ENCODE results near the gene NELFCD.

DNA sequence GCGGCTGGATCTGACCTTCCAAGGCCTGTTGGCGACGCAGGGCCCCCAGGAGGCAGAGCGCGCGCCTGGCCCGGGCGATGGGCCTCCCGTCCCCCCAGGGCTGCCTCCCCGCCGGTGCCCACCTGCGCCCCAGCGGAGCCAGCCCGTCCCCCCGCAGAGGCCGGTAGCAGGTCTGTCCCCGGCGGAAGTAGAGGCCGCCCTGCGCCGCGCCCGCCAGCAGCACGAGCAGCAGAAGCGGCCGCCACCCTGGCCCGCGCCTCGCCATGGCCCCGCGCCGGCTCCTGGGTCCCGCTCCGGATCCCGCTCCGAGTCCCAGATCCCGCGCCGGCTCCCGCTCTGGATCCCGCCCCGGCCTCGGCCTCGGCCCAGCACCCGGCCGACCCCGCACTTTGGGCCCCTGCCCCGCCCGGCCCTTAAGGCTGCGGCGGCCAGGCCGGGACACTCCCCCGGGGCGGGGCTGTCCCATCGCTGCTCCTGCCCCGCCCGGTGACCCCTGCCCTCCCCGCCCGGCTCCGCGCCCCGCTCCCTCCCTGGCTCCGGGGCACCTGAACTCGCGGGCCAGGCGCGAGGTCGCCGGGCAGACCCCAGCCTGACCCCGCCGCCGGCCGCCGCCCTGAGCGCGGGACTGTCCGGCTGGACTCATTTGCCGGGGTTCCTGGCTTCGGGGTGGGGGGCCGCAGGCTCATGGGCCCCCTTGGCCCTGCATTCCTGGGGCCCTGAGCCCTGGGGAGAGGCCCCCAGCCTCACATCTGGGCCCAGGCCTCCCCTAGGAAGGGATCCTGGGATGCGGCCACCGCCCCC, 26.0 kb downstream of the NELFCD start, which contains the start of gene CTSZ:
- TF ChIP-seq EZH2phosphoT487 (IDR thresholded peaks at IDR 0.05; ENCODE audit: low read depth) = no peak
- TF ChIP-seq, protein P1, sequence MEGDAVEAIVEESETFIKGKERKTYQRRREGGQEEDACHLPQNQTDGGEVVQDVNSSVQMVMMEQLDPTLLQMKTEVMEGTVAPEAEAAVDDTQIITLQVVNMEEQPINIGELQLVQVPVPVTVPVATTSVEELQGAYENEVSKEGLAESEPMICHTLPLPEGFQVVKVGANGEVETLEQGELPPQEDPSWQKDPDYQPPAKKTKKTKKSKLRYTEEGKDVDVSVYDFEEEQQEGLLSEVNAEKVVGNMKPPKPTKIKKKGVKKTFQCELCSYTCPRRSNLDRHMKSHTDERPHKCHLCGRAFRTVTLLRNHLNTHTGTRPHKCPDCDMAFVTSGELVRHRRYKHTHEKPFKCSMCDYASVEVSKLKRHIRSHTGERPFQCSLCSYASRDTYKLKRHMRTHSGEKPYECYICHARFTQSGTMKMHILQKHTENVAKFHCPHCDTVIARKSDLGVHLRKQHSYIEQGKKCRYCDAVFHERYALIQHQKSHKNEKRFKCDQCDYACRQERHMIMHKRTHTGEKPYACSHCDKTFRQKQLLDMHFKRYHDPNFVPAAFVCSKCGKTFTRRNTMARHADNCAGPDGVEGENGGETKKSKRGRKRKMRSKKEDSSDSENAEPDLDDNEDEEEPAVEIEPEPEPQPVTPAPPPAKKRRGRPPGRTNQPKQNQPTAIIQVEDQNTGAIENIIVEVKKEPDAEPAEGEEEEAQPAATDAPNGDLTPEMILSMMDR (IDR thresholded peaks at IDR 0.05; ENCODE audit: low read depth, low read length) = no peak

All from OCI-LY3 (cell line).